MM.1S (cell line): ENCODE results near the gene KLK10.

Experiments used
- DNase-seq: peaks from one replicate; pipeline ENCODE4 v3.0.0-alpha.2; 2015
- H2AFZ ChIP-seq: fragments of 300-600 bp; sonication (generic); 2 replicates; pipeline ENCODE4 v1.6.0; 2016; ENCODE audit warnings: antibody characterized with exemption, low read length
- H3F3A ChIP-seq: fragments of 300-600 bp; sonication (generic); 2 replicates; pipeline ENCODE4 v1.6.1; 2016; ENCODE audit warnings: mild to moderate bottlenecking, antibody characterized with exemption, low read length, moderate library complexity, mixed read lengths; ENCODE audit not compliant: insufficient read depth
- H3K27ac ChIP-seq: fragments of 300-600 bp; sonication (generic); 2 replicates; pipeline ENCODE4 v1.5.1; 2016; ENCODE audit warnings: mild to moderate bottlenecking, low read length
- H3K27me3 ChIP-seq: fragments of 300-600 bp; sonication (generic); replicated peaks from 2 replicates; pipeline ENCODE4 v1.6.0; 2016; ENCODE audit warnings: low read length; ENCODE audit not compliant: insufficient read depth
- H3K36me3 ChIP-seq: fragments of 300-600 bp; sonication (generic); replicated peaks from 2 replicates; pipeline ENCODE4 v1.6.1; 2016; ENCODE audit warnings: mild to moderate bottlenecking, low read length, mixed read lengths; ENCODE audit not compliant: insufficient read depth
- H3K4me1 ChIP-seq: fragments of 300-600 bp; sonication (generic); 2 replicates; pipeline ENCODE4 v1.6.1; 2016; ENCODE audit warnings: low read length, mixed read lengths
- H3K4me2 ChIP-seq: fragments of 300-600 bp; sonication (generic); 2 replicates; pipeline ENCODE4 v1.6.0; 2016; ENCODE audit warnings: low read depth, low read length
- H3K4me3 ChIP-seq: fragments of 300-600 bp; sonication (generic); 2 replicates; pipeline ENCODE4 v1.5.1; 2016; ENCODE audit warnings: low read length, mixed read lengths
- H3K79me2 ChIP-seq: fragments of 300-600 bp; sonication (generic); 2 replicates; pipeline ENCODE4 v1.6.1; 2016; ENCODE audit warnings: mixed run types, low read length, mixed read lengths
- H3K9ac ChIP-seq: fragments of 300-600 bp; sonication (generic); 2 replicates; pipeline ENCODE4 v1.6.1; 2016; ENCODE audit warnings: low read length, mixed read lengths
- H3K9me2 ChIP-seq: fragments of 300-600 bp; sonication (generic); replicated peaks from 2 replicates; pipeline ENCODE4 v1.6.1; 2016; ENCODE audit warnings: mild to moderate bottlenecking, low read length, mixed read lengths; ENCODE audit not compliant: insufficient read depth
- H3K9me3 ChIP-seq: fragments of 300-600 bp; sonication (generic); replicated peaks from 2 replicates; pipeline ENCODE4 v1.6.1; 2016; ENCODE audit warnings: mild to moderate bottlenecking, low read length, mixed read lengths; ENCODE audit not compliant: insufficient read depth
- H4K20me1 ChIP-seq: fragments of 300-600 bp; sonication (generic); 2 replicates; pipeline ENCODE4 v1.6.1; 2016; ENCODE audit warnings: mild to moderate bottlenecking, low read length, moderate library complexity, mixed read lengths; ENCODE audit not compliant: insufficient read depth
- CTCF ChIP-seq: fragments of 300-600 bp; sonication (generic); IDR thresholded peaks from 2 replicates; pipeline ENCODE4 v1.5.1; 2016; ENCODE audit warnings: antibody characterized with exemption, low read length, mixed read lengths
- EZH2 ChIP-seq: fragments of 300-600 bp; sonication (generic); optimal IDR thresholded peaks from 2 replicates; pipeline ENCODE3; 2017; ENCODE audit warnings: low read depth, mild to moderate bottlenecking, antibody characterized with exemption, low read length, mixed read lengths
- EZH2phosphoT487 ChIP-seq: fragments of 300-600 bp; sonication (generic); IDR thresholded peaks from 2 replicates; pipeline ENCODE4 v1.6.1; 2018; ENCODE audit warnings: antibody characterized with exemption, low read length

Gene KLK10

GRCh38 chr19:51001515-51001914 lies 18.0 kb downstream of the KLK10 start, which contains the start of gene KLK8:
Gene KLK8 (minus strand): TSS chr19:51001604. CDS start chr19:51001167, 437 bp downstream.
- no peaks in the 10 kb centered on the region for H3K4me1 ChIP-seq
- H3K4me2 ChIP-seq = no peak within 1 kb of the TSS
- no peak for DNase-seq
- no peak within 1 kb of the TSS for H3K27ac ChIP-seq
- H3K9me3 ChIP-seq = no peaks in the 10 kb centered on the region; the same call in 1 of the 2 replicates
- H3K4me3 ChIP-seq = no peak within 1 kb of the TSS
- no peak for TF ChIP-seq CTCF
- TF ChIP-seq EZH2phosphoT487 = no peak
- no peak for TF ChIP-seq EZH2
- H4K20me1 ChIP-seq = no peaks in the 10 kb centered on the region
- H3K9me2 ChIP-seq = no peaks in the 10 kb centered on the region
- H3F3A ChIP-seq = no peaks in the 10 kb centered on the region
- H3K79me2 ChIP-seq = no peaks in the 10 kb centered on the region
- no peak within 1 kb of the TSS for H2AFZ ChIP-seq
- peaks cover 6% of the 10 kb centered on the region; the same call in 1 of the 2 replicates for H3K27me3 ChIP-seq
- no peak within 1 kb of the TSS for H3K9ac ChIP-seq
- no peaks in the 10 kb centered on the region for H3K36me3 ChIP-seq

- no peaks in the 10 kb centered on the region for H3K4me1 ChIP-seq
- no peak overlapping the region for H3K27ac ChIP-seq
- H3K4me2 ChIP-seq = no peak overlapping the region
- no peak overlapping the region for H2AFZ ChIP-seq
- TF ChIP-seq EZH2phosphoT487 = no peak
- no peak for TF ChIP-seq CTCF
- no peak for TF ChIP-seq EZH2
- no peaks in the 10 kb centered on the region for H3K9me2 ChIP-seq
- H4K20me1 ChIP-seq = no peaks in the 10 kb centered on the region
- H3K36me3 ChIP-seq = no peaks in the 10 kb centered on the region
- no peak for DNase-seq
- H3K9ac ChIP-seq = no peak overlapping the region
- H3K79me2 ChIP-seq = no peaks in the 10 kb centered on the region
- H3F3A ChIP-seq = no peaks in the 10 kb centered on the region
- H3K27me3 ChIP-seq = peaks cover 6% of the 10 kb centered on the region; the same call in 1 of the 2 replicates
- no peak overlapping the region for H3K4me3 ChIP-seq
- H3K9me3 ChIP-seq = no peaks in the 10 kb centered on the region; the same call in 1 of the 2 replicates
These were observed 18.5 kb downstream of the KLK10 start for GRCh38 chr19:51000981-51001380.

- Histone ChIP-seq H4K20me1 (no peaks in the 10 kb centered on the region), H3K4me1 (no peaks in the 10 kb centered on the region), H3K4me3 (no peak overlapping the region), H3K9me2 (no peaks in the 10 kb centered on the region), H3K9me3 (no peaks in the 10 kb centered on the region; the same call in 1 of the 2 replicates), H3K27me3 (peaks cover 6% of the 10 kb centered on the region; the same call in 1 of the 2 replicates), H2AFZ (no peak overlapping the region), H3K9ac (no peak overlapping the region), H3K79me2 (no peaks in the 10 kb centered on the region), H3K27ac (no peak overlapping the region), H3F3A (no peaks in the 10 kb centered on the region), H3K4me2 (no peak overlapping the region), H3K36me3 (no peaks in the 10 kb centered on the region)
- DNase-seq = no peak
- no peak for TF ChIP-seq EZH2
- no peak for TF ChIP-seq CTCF
- TF ChIP-seq EZH2phosphoT487 = no peak
These were observed 19.1 kb downstream of the KLK10 start for GRCh38 chr19:51000426-51000825.
